Subcutaneous preadipocyte (primary cell): ENCODE data around the gene ASCL4. TPM values are rescaled to one million over a fixed set of nuclear protein-coding genes. Genes with fewer than 3 reads are reported as not detected.

Experiments used
- total RNA-seq: library from RNA; depleted of rRNA; stranded (reverse); fragments of >200 nt; gene quantifications from 2 replicates; pipeline ENCODE4 v1.2.3, GENCODE V29; 2012

ASCL4 gene, protein sequence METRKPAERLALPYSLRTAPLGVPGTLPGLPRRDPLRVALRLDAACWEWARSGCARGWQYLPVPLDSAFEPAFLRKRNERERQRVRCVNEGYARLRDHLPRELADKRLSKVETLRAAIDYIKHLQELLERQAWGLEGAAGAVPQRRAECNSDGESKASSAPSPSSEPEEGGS
- total RNA-seq = not detected in 2 replicates

DNA sequence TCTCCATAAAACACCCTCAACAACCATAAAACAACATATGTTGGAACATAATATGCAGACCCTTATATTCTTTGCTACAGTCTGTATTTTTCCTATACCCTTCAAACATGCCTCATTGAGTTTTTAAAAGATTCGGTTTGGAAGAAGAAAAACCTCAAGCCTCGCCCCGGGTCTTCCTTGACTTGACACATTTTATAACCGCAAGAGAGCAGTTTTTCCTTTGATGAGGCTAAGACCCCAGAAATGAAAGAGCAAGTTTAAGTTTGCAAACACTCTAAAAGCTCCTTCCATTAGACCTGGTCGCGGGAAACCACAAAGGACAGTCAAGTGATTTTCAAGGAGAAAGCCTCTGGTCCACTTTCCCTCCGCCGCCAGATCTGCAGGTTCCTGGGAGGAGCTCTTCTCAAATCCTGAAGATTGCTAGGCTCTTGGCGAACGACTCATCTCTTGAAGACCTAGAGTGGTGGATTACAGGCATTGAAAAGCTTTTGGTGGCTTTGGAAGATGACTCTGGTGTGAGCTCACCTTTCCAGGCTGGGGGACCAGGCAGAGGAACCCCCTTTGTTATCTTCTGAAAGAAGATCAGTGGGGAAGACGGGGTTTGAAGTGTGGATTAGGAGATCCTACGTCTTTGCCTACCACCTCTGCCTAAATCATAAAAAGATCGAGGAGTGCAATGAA is at the start of gene ASCL4:
TSS of gene ASCL4 (plus strand) at position 356 of the 681 bp plus-strand sequence. CDS start 515 bp downstream, outside the sequence.

DNA sequence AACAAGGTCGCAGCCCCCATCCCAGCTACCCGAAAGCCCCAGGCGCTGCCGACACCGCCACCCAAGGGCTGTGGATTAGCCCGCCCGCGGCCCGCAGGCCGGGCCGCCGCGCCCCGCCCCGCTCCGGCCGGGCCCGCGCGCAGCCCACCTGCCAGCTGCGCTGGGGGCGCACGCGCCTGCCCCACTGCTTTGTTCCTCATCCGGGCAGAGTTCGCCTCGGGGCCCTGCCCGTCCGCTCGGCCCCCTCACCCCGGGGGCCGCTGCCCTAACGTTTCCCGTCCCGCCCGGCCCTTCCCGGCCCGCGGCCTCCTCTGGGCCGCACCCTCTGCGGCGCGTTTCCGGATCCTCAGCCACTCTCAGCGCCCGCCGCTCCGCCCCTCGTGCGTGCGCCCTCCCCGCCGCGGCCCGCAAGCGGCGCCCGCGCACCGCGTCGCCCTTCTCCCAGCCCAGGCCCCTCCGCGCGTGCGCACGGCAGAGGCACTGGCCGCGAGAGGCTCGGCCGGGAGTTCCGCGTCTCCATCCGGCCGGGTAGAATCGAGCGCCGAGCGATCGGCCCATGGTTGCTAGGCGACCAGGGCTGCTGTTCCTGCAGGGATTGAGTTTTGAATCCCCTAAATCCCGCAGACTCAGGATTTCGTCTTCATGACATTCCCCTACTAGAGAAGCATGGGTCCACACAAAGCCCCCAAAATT is 13.5 kb upstream of the ASCL4 start, which contains the start of gene PRDM4:
TSS of gene PRDM4 (minus strand) at position 329 of the 693 bp plus-strand sequence. CDS start 622 bp downstream, outside the sequence.

Other genes with a start within 250 kb of the ASCL4 start
- gene PWP1, start 88.9 kb upstream of the ASCL4 start, total RNA-seq = 75.9 and 80.5 TPM in 2 replicates
- 36.7 and 43.4 TPM in 2 replicates for gene PRDM4, start 13.6 kb upstream of the ASCL4 start, total RNA-seq